ENCODE results near the gene COL6A2.

Gene COL6A2

DNA sequence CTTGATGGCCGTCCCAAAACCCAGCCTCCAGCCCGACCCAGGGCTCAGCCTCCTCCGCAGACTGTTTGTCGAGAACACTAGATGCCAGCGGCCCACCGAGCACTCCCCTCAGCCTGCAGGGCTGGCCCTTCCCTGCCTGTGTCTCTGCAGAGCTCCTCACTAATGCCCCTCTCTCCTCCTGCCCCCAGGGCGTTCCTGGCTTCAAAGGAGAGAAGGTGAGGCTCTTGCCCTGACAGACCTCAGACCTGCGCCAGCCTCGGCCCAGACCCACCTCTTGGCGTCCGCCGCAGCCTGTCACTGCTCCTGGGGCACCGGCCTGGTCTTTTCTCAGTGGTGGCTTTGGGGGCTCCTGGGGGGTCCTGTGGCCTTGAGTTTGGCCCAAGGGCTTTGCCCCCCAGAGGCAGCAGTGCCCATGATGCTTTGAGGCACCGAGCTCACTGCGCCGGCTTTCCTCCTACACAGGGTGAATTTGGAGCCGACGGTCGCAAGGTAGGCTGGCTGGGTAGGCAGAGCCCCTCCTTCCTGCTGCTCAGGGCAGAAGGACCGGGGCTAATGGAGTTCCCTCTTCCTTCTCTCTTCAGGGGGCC lies 18.4 kb downstream of the COL6A2 start:
- DNase-seq: no peak

DNA sequence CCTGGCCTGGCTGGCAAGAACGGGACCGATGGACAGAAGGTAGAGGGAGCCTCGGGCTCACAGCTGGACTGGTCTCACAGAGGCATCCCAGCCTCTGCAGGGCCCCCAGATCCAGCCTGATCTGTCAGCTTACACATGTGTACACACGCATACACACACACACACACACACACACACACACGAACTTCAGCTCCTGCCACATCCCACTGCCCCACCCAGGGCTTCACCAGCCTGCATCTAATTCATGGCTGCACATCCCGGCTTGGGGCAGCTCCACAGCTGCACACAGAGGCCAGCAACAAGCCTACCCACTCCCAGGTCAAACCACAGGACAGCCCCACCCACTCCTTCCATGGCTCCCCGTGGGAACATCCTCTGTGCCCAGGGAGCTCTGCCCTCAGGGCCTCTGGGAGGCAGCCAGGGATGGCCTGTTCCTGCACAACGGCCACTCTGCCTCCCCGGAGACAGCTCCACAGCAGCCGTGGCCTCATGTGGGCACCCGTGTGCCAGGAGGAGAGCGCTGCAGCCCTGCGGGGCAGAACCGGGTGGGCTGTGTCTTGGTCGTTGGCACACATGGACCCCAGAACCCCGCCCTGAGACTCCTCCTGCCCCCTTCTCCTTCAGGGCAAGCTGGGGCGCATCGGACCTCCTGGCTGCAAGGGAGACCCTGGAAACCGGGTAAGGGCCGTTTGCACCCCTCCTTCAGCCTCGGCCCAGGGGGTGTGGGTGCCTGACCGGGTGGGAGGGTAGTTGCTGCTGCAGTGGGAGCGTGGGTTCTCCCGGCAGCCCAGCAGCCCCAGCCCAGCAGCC lies 19.1 kb downstream of the COL6A2 start:
- no peak for DNase-seq

DNA sequence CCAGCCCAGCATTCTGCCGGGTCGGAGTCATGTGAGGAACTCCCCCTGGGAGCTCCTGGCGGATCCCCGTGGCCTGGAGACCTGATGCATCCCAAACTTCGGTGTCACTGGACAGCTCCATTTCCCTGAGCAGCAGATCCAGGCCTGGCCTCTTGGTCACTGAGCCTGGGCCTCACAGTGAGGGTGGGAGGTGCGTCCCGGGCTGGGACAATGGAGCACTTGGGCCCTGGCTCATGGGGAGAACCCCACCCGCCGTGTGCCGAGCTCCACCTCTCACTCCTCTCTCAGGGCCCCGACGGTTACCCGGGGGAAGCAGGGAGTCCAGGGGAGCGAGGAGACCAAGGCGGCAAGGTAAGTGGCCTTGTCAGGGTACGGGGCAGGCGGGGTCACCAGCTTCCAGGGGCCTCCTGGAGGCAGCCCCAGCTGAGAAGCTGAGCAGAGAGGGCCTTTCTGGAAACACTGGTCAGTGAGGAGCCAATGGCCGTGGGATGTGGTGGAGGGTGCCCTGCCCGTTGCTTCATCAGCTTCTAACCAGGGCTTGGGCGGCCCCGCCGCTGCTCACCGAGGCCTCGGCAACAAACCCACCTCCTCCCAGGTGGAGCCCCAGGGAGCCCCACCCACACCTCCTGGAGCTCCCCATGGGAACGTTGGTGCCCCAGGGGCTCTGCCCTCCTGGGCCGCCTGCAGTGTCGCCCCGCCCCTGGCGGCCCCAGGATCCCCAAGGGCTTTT lies 19.8 kb downstream of the COL6A2 start:
- no peak for DNase-seq

DNA sequence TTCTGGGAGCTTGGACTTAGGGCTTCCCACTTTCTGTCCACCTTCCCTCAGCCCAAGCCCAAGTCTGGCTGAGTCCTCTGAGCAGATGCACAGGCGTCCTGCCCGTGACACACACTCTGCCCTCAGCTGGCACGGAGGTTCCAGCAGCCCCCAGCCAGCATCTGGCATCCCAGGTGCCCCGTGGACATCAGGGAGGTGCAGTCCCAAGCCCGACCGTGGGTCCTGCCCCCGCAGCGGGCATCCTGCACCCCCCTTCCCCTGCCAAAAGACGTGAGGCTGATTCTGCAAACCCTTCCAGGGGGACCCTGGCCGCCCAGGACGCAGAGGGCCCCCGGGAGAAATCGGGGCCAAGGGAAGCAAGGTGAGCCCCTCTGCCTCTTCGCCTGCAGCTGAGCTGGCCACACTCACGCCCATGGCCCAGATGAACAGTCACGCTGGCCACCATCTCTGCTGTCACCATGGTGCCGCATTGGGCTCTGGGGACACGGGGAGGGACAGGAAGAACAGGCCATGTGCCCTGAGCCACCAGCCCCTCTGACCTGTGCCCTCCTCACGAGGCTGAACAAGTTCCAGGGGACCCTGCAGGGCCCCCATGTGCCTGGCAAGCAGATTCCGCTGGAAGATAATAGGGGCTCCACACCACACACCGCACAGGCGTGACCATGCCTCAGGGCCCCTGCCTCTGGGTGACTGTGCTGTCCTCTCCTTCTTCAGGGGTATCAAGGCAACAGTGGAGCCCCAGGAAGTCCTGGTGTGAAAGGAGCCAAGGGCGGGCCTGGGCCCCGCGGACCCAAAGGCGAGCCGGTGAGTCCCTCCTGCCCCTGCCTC lies 20.6 kb downstream of the COL6A2 start:
- no peak for DNase-seq

DNA sequence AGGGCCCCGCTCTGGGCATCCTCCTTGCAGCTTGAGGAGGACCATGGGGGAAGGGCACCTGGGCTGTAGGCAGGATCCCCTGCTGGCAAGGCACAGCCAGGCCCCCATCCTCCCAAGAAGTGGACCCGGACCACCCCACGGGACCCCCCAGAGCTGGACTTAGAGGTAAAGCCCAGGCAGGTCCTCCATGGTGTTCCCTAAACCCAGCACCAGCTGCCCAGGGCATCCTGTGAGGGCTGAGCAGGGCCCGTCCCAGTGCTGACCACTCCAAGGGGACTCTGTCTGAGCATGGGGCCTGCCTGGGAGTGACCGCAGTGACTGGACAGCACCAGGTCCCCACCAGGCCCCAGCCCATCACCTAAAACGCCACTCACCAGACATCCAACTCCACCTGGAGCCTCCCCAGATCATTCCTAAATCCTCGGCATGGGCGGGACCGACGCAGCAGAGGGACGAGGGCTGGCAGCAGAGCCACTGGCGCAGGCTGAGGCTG lies 21.3 kb downstream of the COL6A2 start:
- no peak for DNase-seq

DNA sequence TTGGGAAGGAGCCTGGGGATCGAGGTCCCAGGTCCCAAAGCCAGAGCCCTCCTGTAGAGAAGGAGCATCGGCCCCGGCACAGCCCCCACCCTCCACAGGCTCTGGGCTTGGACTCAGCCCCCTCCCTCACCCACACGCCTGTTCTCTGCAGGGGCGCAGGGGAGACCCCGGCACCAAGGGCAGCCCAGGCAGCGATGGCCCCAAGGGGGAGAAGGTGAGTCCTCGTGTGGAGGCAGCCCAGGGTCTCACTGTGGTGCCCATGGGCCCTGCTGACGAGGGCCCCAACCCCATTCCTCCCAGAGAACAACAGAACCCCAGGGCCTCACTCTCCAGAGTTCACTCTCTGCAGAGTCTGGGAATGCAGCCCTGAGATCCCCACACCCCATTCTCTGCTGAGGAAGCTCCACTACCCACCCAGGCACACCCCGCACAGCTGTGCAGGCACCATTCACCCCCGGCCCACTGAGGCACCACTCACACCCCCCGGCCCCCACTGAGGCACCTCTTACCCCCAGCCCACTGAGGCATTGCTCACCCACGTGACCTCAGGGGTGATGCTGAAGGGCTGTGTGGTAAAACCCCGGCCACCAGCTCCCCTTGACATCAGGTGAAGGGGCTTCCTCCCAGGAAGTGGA lies 21.8 kb downstream of the COL6A2 start:
- no peak for DNase-seq

DNA sequence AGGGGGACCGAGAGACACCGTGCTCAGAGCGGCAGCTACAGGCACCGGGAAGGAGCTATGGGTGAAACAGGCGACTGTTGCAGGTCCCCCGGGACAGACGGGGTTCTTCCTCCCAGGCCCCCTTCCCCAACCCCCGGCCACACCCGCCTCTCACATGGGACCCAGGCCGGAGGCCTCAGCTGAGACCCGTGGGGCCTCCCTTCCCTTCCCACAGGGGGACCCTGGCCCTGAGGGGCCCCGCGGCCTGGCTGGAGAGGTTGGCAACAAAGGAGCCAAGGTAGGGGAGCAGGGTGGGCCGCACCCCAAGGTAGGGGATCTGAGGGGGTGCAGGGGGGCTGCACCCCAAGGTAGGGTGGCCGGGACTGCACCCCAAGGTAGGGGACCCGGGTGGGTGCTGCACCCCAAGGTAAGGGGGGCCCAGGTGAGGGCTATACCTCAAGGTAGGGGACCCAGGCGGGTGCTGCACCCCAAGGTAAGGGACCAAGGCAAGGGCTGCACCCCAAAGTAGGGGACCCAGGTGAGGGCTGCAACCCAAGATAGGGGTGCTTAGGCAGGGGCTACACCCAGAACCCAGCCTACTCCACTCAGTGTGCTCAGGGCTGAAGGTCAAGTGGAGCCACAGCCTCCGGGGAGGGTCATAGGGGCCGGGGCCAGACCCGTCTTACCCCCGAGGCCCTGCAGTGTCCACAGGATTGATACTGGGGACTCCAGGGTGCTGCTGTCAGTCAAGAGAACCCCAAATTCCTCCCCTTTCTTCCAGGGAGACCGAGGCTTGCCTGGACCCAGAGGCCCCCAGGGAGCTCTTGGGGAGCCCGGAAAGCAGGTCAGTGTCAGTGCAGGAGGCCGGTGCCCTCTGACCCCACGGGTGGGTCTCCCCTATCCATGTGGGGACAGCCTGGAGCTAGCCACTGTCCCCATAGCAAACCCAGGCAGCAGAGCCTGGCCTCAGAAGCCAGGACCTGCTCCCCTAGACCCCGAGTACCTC lies 22.7 kb downstream of the COL6A2 start:
- DNase-seq: no peak

DNA sequence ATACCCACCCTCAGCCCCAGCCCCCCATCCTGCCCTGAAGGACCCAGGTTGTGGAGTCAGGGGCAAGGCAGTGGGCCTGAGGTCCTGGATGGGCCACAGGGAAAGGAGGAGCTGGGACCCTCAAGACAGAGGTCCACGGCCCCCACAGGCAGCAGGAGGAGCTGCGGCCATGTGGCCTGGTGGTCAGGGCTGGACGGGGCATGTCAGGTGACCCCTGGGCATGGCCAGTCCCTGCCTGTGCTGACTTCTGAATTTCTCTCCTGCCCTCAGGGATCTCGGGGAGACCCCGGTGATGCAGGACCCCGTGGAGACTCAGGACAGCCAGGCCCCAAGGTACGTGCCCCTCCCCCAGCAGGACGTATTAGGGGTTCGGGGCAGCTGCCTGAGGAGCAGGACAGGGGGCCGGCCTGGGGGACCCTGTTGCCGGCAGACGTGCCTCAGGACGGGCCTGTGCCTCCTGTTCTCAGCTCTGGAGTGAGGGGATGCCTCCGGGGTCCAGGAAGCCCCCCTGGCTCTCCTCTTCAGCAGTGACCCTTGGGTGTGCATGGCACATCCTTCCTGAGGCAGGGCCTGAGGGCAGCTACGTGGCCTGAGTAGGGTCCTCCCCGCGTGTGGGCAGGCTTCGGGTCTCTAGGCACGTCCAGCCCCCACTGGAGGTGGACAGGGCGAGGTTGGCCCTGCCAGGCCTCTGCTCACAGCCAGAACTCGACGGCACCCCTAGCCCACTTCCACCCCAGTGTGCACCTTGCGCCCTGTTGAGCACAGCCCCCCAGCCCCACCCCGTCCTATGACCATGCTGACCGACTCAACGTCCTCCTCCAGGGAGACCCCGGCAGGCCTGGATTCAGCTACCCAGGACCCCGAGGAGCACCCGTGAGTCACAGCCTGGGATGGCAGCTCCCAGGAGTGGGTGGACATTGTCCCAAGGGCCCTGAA lies 23.6 kb downstream of the COL6A2 start:
- DNase-seq: no peak

DNA sequence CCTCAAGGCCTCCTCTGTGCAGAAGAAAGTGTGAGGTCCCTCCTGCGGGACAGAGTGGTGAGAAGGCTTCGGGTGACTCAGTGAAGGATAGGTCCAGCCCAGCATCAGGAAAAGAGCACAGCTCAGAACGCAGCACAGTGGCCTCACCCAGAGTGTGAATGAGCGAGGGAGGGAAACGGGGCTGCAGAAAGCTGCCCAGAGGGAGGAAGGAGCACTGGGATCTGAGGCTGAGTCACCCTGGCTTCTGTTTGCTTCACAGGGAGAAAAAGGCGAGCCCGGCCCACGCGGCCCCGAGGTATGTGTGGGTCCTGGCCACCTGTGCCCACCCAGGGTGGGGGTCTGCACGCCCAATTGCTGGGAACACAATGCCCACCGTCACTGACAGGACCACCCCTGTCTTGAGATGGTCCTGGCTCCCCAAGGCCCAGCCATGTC lies 24.3 kb downstream of the COL6A2 start:
- DNase-seq: no peak

DNA sequence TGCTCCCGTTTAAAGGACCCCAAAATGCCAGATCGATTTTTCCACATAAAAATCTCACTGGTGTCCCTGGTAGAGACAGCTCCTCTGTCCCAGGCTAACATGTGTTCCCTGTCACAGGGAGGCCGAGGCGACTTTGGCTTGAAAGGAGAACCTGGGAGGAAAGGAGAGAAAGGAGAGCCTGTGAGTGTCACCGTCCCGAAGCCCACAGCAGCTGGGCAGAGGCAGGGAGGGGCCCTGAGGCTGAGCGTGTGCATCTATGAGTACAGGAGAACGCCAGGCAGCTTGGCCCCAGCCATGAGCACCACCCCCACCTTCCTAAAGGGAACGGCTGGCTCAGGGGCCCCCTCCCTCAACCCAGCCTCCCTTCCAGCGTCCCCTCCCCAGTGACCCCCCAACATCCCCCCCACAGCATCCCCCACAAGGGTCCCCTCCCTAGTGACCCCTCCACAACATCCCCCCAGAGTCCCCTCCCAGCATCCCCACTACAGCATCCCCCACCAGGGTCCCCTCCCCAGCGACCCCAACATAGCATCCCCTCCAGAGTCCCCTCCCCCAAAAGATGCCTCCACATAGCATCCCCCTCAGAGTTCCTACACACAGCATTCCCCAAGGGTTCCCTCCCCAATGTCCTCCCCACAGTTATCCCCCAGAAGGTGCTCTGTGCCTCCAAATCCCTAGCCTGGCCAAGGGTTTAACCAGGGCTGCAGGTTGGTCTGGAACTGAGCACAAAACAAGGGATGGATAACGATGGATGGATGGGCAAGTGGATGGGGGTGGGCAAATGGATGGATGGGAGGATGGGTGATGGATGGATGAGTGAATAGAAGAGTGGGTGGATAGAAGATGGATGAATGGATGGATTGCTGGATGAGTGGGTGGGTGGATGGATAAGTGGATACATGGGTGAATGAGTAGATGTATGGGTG lies 25.1 kb downstream of the COL6A2 start:
- DNase-seq: no peak

DNA sequence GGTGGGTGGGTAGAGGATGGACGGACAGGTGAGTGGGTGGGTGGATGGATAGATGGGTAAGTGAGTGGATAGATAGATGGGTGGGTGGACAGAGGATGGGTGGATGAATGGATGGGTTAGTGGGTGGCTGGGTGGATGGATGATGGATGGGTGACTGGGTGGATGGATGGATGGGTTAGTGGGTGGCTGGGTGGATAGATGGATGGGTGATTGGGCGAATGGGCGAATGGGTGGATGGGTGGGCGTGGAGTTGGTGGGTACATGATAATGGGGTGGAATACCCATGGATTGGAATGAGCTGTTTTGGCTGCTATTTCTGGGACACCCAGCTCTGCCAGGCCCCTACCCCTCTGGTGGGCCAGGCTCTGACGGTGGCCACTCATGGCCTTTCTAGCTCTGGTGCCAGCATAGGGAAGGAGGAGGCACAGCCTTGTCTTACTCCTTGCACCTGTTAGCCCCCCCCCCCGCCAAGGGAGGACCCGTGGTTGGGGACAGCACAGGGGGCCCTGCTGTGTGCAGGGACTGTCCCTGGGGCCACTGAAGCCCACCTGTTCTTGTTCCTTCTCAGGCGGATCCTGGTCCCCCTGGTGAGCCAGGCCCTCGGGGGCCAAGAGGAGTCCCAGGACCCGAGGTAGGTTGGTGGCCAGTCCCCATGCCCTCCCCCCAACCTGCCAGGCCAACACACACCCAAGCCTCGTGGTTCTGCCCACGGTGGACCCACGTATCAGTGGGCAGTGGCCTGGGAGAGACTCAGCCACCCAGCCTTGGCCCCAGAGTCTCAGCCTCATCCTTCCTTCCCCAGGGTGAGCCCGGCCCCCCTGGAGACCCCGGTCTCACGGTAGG lies 26.4 kb downstream of the COL6A2 start:
- DNase-seq: no peak

DNA sequence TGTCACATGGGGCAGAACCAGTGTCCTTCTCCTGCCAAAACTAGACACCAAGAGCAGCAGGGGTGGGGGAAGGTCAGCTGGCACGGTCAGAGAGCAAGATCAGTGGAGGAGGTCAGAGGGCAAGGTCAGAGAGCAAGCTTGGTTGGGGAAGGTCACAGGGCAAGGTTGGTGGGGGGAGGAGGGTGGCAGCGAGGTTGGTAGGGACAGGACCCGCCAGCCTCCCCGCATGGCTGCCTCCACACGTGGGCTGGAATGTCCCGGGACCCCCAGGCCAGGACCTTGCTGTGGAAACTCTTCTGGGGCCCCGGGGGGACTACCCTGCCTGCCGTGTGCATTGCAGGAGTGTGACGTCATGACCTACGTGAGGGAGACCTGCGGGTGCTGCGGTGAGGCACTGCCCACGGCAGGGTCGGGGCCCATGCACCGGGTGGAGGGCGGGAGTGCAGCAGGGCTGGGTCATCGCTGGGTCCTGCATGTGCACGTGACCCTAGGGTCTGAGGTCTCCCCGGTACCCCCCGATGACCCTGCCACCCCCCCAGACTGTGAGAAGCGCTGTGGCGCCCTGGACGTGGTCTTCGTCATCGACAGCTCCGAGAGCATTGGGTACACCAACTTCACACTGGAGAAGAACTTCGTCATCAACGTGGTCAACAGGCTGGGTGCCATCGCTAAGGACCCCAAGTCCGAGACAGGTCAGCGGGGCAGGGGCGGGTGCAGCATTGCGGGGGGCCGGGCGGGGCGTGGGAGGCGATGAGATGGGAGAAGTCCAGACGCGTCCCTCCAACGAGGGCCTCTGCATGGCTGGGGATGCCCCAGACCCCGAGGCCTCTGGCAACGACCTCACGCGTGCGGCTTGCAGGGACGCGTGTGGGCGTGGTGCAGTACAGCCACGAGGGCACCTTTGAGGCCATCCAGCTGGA lies 27.3 kb downstream of the COL6A2 start:
- DNase-seq: no peak

DNA sequence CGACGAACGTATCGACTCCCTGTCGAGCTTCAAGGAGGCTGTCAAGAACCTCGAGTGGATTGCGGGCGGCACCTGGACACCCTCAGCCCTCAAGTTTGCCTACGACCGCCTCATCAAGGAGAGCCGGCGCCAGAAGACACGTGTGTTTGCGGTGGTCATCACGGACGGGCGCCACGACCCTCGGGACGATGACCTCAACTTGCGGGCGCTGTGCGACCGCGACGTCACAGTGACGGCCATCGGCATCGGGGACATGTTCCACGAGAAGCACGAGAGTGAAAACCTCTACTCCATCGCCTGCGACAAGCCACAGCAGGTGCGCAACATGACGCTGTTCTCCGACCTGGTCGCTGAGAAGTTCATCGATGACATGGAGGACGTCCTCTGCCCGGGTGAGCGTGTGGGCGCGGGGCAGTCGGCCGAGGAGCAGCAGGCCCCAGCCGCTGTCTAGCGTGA lies 28.0 kb downstream of the COL6A2 start:
- no peak for DNase-seq

DNA sequence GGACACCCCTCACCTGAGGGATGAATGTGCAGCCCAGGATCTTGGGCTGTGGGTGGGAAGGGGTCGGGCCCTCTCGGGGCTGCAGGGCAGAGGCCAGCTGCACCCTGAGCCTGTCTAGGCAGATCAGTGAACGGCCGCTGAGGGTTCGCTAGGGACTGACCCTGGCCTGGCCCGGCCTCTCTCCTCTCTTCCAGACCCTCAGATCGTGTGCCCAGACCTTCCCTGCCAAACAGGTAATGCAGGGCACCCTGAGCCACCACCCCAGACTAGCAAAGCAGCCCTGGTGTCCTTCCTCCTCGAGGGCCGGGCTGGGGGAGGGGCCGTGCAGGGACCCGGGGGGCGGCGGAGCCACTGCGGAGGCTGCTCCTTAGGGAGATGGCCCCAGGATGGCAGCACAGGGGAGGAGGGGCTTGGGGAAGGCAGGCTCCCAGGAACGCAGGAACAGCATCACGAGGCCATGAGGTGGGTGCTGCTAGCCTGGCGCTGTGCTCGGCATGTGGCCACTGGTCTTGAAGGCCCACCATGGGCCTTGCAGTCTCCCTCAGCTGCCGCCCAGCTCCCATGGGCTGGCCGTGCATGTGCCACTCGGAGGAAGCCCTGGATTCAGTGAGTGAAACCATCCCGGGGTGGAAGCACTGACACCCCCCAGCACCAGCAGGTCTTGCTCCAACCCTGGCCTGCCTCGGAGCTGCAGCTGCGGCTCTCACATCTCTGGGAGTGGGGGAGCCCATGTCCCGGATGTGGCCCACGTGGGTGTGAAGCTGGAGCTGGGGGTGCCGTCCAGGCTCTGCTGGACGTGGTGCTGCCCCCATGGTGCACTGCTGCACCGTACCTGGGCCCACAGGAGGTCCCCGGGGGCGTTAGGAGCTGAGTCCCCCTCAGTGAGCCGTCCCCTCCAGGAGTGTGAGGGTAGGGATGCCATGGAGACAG lies 28.7 kb downstream of the COL6A2 start:
- DNase-seq: no peak
